GF-D8 (cell line): ENCODE measurements around the gene REM2.

Experiments
- DNase-seq: peaks from one replicate; lab custom pipeline; 2025; lab: John Stamatoyannopoulos, UW

REM2 gene

DNA sequence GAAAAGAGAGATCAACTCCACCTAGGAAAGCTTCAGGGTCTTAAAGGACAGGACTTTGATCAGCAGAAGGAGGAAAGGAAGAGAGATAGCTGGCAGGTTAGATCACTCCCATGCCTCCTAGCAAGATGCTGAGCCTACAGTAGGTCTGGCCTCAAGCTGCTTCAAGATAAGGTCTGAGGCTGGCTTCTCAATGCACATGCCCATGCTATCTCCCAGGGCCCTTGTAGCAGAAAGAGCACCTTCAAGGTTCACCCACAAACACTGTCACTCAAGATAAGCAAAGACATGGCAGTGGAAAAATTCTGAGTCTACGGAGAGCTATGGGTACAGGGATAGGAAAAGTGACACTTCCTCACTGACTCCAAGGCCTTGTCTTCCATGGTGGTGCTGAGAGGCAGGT is 14.3 kb downstream of the REM2 start:
- no peak for DNase-seq

- DNase-seq = no peak
These were observed 15.5 kb downstream of the REM2 start for GRCh38 chr14:22898302-22899090.

DNA sequence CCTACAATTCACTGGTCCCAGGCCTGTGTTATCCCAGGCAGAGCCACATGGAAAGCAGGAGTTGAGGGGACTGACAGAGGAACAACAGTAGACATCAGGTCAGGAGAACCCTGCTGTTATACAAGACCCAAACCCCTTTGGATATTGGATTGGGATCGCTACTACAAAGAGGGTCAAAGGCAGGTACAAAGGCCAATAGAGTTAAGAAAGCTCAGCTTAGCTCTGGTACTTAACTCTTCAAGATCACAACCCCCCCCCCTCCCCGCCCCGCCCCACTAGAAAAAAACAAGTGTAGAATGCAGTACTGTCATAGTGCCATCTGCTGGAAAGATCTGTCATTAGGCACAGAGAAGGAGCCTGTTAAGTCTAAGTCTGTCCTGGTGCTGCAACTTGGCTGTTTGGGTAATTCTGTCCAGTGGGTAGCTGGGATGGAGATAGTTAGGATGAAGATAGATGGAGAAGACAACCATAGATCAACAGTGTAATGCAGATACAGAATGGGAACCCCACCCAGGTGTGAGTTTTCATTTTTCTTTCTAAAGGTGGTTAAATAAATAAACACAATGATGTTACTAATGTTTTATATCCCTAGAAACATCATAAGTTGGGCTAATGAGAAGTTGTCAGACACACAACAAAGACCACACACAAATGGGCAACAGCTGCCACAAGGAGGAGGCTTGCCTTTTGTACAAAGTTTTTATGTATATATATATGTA is 17.2 kb downstream of the REM2 start:
- peak; percentile 5 for DNase-seq

DNA sequence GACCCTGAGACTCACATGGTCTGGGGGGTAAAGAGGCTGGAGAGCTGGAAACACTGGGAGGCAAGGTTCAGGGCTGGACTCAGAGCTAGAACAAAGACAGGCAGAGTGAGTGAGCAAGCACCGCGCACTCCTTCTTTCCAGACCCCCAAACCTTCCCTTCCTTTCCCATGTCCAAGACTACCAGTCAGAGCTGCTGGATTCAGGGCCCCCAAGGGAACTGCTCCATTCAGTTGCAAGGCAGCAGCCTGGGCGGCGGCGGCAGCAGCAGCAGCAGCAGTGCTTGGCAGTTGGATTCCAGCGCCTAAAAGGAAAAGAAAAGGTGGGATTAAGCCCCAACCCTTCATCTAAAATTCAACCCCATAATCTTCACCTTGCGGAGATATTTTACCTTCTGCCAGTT is 18.8 kb downstream of the REM2 start:
- no peak for DNase-seq

- DNase-seq = no peak
These were observed 20.7 kb downstream of the REM2 start for GRCh38 chr14:22903742-22904087.

DNA sequence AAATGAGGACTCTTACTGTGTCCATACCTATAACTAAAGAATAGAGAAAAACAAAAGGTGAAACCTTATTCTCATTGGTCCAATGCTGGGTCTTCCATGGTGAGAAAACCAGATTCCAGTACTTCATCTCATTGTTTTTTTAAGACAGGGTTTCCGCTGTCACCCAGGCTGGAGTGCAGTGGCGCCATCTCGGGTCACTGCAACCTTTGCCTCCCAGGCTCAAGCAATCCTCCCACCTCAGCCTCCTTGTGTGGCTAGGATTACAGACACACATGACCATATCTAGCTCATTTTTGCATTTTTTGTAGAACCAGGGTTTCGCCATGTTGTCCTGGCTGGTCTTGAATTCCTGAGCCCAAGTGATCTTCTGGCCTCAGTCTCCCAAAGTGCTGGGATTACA is 22.6 kb downstream of the REM2 start:
- DNase-seq = no peak

- DNase-seq = no peak
These were observed 23.1 kb downstream of the REM2 start for GRCh38 chr14:22906073-22906472.

DNA sequence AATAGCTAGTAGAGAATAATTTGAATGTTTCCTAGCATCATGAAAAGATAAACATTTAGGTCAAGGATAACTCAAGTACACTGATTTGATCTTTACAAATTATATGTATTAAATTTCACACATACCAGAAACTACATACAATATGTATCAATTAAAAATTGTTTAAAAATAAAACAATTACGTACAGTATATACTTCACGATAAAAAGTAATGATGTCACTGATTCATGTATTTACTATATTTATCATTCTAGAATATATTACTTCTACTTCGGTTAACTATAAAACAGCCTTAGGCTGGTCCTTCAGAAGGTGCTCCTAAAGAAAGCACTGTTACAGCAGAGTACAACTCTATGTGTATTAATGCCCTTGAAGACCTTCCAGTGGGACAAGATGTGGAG is 24.4 kb downstream of the REM2 start:
- DNase-seq = no peak

GRCh38 chr14:22908601-22909000 is 25.6 kb downstream of the REM2 start:
- no peak for DNase-seq

DNA sequence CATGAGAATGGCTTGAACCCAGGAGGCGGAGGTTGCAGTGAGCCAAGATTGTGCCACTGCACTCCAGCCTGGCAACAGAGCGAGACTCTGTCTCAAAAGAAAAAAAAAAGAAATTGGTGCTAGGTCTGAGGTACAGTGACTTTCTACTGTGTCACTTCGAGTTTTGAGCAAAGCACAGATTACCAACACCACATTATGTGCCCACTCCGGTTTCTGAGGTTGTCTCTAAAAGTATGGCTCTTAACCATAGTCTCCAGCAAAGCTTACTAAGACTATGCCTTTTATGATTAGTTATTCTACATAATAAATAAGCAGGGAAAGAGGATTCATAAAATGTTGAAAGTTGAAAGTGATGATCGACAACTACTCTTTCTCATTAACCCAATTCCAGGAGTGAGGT is 27.9 kb downstream of the REM2 start:
- no peak for DNase-seq

- peak; percentile 8 for DNase-seq
These were observed 31.8 kb downstream of the REM2 start for GRCh38 chr14:22914836-22915235.

- peak; percentile 72 for DNase-seq
These were observed 33.0 kb downstream of the REM2 start for GRCh38 chr14:22915886-22916521.

DNA sequence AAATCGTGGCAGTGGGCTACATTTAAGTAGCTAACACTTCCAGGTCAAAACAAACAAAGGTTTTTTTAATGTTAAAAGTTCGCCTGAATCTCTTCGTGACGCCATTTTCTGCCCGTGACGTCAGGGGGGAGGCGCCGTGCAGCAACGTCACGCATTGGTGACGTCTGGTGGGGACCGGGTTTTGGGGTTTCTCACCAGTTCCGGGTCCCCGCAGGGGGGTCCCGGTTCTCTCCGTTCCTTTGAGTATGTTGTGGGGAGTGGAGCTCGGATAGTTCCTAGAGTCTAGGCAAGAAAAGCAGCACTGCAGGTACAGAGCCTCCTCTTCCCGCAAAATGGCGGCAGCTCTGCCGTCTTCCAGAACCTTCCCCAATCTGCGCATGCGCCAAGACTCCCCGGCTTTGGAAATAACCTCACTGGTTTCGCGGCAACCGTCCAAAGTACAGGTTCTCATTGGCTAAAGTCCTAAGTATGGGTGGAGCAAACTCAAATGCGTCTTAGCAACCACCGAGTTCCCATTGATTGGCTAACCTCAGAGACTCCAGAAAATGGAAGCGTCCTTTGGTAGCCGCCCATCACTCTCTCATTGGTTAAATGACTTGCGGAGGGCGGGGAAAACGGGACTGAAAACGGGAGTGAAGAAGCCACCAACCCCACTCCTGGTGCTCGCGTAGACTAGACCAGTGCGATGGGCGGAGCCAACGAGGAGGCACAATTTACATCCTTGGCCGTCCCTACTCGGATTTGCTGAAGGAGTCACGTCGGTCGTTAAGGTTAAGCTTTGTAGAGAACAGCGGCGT is 36.0 kb downstream of the REM2 start, which contains the start of gene RBM23:
RBM23 (minus strand) TSS at position 346 of the 797 bp plus-strand sequence.
- no peak for DNase-seq

DNA sequence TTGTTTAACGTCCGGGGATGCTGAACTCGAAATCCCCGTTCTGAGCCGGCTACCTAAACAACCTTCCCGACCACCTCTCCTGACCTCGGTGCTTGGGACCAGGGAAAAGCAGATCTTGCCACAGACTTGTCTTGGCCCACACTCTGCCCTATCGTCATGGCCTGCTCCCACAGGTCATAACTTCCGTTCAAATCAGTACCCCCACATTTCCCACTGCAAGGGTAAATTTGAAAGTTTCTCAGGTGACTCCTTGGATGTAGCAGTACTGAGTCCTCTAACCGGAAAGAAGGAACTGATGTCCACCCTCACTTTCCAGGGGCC is 36.5 kb downstream of the REM2 start:
- DNase-seq = no peak

DNA sequence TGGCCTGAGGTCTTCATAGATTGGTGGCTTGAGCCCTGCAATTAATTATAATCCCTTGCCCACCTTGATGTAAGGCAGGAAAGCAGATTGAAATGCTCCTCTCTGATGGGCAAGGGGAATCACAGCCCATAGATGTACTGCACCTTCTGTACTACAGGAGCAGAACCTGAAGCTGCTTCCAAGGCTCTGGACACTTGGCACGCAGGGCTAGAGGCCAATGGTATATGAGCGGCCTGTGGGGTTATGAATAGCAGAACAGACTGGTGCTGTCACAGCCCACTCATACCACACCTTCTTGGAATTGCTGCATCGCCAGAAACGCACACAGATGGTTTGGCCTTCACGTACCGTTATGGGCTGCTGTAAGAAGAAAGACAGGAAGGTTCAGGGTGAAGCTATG is 37.7 kb downstream of the REM2 start:
- no peak for DNase-seq

- DNase-seq = no peak
These were observed 39.3 kb downstream of the REM2 start for GRCh38 chr14:22922294-22922693.

GRCh38 chr14:22923746-22924145 is 40.7 kb downstream of the REM2 start:
- DNase-seq = no peak

DNA sequence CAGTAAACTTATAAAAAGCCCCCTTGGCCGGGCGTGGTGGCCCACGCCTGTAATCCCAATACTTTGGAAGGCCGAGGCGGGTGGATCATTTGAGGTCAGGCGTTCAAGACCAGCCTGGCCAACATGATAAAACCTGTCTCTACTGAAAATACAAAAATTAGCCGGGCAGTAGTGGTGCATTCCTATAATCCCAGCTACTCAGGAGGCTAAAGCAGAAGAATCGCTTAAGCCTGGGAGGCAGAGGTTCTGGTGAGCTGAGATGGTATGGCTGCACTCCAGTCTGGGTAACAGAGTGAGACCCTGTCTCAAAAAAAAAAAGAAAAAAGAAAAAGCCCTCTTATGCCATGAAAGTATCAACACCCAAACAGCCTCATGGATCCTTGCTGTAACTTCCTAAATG is 42.5 kb downstream of the REM2 start:
- DNase-seq = no peak

GRCh38 chr14:22926316-22926715 is 43.3 kb downstream of the REM2 start:
- no peak for DNase-seq

DNA sequence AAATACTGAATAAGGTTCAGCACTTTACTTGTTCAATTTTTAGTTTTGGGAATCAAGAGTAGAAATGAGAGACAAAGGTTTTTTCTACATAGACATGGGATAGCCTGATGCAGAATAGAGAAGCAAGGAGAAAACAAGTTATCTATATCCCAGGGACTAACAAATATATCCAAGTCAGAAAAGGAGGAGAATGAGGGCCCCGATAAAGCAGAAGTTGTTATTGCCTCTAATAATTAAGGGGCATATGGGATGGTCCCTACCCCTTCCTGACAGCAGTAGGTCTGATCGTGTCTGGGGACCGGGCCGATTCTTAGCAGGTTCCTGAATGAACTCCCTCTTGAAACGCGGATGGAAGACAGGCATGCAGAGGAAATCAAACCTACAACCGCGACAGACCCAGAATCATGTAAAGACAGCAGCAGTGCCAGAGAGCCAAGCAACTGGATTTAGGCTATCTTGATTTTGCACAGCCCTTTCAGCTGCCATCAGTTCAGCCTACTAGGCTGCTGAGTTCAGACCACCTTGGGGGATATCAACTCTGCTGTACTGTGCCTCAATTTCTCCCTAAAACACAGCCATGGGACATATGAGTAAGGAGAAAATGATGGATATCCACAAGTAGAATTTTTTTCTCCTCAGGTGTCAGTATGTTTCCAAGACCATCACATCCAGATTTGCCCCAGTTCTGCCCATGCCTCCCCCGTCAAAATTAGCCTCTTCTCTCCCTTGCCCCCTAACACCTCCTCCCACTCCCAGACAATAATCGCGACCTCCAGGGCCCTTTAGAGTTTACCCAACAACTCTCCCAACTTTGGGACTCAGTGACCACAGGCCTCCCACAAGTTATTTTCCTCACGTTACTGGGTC is 45.4 kb downstream of the REM2 start:
- DNase-seq = no peak
